ENCODE measurements around the gene ADIPOR2.

The ADIPOR2 gene

GRCh38 chr12:1834186-1834925 lies 143.5 kb downstream of the ADIPOR2 start:
- no peak for DNase-seq

GRCh38 chr12:1835211-1836131 lies 144.6 kb downstream of the ADIPOR2 start:
- no peak for DNase-seq

- DNase-seq: no peak
These were observed 145.5 kb downstream of the ADIPOR2 start for GRCh38 chr12:1836241-1836803.

- DNase-seq: no peak
These were observed 146.1 kb downstream of the ADIPOR2 start for GRCh38 chr12:1836854-1837421.

- no peak for DNase-seq
These were observed 146.8 kb downstream of the ADIPOR2 start for GRCh38 chr12:1837541-1838204.
